Heart left ventricle (tissue), 13 donors: ENCODE measurements around the gene DENND1B.

ENCODE experiments used
- CTCF ChIP-seq, 12 donors: fragments of 200-600 bp; sonication (generic) in 4 of 12; IDR thresholded peaks; one replicate each; pipeline versions ENCODE4 v1.5.0 to v1.8.0; 2018 to 2022; ENCODE audit warnings: antibody characterized with exemption in 12 of 12, mild to moderate bottlenecking in 5 of 12
- POLR2A ChIP-seq, 2 donors: fragments of 450-650 bp; IDR thresholded peaks; one replicate each; pipeline ENCODE4 v1.6.1; 2017; ENCODE audit warnings: antibody characterized with exemption in 2 of 2, mild to moderate bottlenecking in 2 of 2, moderate library complexity in 2 of 2
- donor health status: ischemic (EF 13 %, LVEDD 7.1; RV severe dilation, severe dysfunction).
- donor health status: DM: no; HTN: yes; CAD: no.
- donor health status: DM: no; HTN: no; CAD: no.
- donor health status: ischemic (EF 25% LVEDD 6.9; RV normal size, moderate dysfunction).
- donor health status: ischemic (EF 25% LVEDD 5.7; RV mildly dilated, moderate dysfunction).
- donor health status: ischemic (EF 35%, LVEDD 5.7; RV mildly dilated, moderate dysfunction).
- donor health status: nonischemic (EF 11% LVEDD 7.7; RV severe dilation, severe dysfunction).
- donor health status: DM: yes; HTN: yes; CAD: no.
- donor health status: PGD.
- donor health status: ischemic (EF 29% LVEDD 5.4; RV normal size, mild dysfunction).
- donor health status: nonischemic (EF 23%, LVEDD 6.1; RV moderate dilation, normal function).

- TF ChIP-seq CTCF (IDR thresholded peaks at IDR 0.05) (no peak), POLR2A (IDR thresholded peaks at IDR 0.05) (no peak)
Observed at GRCh38 chr1:197737916-197738315, 37.4 kb downstream of the DENND1B start.
